LNCAP (cell line): ENCODE results near the gene ADAMTSL3.

Experiments used
- CTCF ChIP-seq: fragments of 450-650 bp; IDR thresholded peaks from 2 replicates; pipeline ENCODE4 v1.5.1; 2017; ENCODE audit warnings: mild to moderate bottlenecking

ADAMTSL3 gene

DNA sequence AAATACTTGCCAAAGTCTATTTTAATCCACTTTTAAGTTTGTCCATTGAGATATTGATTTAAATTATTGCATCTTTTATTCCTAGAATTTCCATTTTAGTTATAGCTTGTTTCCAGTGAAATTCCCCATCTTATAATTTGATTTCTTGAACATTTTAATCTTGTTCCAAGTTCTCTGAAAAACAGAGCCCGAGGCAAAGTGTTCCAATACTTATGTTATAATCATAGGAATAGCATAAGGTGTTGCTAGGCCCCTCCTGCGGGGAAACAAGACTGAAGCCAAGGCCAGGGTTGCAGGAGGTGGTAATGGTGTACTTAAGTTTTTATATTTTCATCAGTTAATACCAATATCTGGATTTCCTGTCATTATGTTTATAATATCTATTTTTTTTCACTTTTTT lies 226.6 kb downstream of the ADAMTSL3 start:
- TF ChIP-seq CTCF: no peak

- TF ChIP-seq CTCF: no peak
Observed at GRCh38 chr15:83881156-83881555, 227.2 kb downstream of the ADAMTSL3 start.

DNA sequence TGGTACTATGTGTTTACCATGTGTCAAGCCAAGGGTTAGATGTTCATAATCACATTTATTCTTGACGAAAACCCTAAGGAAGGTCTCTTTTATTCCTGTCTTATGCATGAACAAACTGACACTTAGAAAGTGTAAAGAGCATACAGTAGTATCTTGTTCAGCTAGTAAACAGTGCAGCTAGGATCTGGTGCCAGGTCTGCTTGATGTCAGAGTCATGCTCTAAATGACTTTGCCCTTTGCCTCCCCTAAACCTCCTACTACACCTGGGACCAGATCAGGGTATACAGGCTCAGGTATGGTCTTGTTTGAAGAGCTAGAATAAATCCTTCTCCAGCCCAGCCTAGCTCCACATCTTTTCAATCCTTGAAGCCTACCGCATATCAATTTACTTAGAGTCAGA lies 232.4 kb downstream of the ADAMTSL3 start:
- no peak for TF ChIP-seq CTCF

DNA sequence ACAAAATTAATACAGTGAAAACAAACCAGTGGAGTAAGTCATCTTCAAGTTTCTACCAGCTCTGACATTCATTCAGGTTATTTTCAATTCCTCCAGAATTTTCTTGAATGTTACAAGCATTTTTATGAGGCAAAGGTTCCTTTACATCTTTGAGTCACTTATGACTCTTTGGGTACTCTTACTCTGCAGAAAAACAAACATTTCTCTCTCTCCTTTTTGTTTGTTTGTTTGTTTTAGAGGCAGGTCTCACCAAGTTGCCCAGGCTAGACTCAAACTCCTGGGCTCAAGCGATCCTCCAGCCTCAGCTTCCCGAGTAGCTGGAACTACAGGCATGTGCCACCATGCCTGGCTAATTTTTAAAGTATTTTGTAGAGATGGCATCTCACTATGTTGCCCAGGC lies 233.5 kb downstream of the ADAMTSL3 start:
- no peak for TF ChIP-seq CTCF

DNA sequence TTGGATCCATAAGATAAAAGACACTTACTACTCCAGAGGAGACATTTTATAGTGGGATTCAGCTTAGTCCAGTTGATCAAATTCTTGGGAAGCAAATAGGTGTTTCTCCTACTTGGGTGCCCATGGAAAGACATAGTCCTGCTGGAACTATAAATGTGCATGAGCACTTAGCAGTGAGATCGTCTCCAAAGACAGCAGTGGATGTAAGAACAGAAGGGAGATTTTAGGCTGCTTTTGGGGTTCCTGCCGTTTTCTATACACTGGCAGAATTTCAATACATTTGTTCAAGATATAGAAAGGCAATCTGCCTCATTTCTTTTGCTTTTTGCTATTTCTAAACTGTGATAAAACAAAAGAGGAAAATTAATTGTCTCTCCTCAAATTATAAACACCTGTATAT lies 234.0 kb downstream of the ADAMTSL3 start:
- TF ChIP-seq CTCF: no peak

GRCh38 chr15:83889995-83890394 lies 236.1 kb downstream of the ADAMTSL3 start:
- TF ChIP-seq CTCF: no peak

DNA sequence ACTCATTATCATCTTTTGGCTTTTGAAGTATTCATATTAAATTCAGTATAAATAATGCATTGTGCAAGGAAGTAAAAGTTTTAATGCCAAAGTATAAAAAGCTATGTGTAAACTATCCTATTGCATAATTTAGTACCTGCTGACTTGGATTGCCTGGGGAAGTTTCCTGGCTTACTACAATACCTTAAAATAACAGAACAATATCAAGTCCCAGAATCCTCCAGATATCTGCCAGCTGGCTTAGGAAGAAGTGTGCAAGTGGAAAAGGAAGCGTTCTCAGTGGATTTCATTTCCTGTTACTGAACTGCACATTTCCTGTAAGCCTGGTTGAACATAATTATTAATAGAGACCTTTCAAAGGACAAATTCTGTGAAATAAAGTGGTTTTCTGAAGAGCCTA lies 236.7 kb downstream of the ADAMTSL3 start:
- TF ChIP-seq CTCF: no peak

- TF ChIP-seq CTCF: no peak
Observed at GRCh38 chr15:83892498-83892897, 238.6 kb downstream of the ADAMTSL3 start.
